Activated gamma-delta T cell treated with Interleukin-2 at 50 U/mL for 16 hours (primary cell): Measurements from ENCODE around the gene IL12RB2.
"Not testable (repeated sequence)": the region's sequence is repeated elsewhere in the genome, so short reads cannot be mapped to it uniquely, and the experiment has no call there.

ENCODE experiments used
- DNase-seq: peaks from one replicate; pipeline ENCODE4 v3.0.0-alpha.2; 2020

Gene IL12RB2

DNA sequence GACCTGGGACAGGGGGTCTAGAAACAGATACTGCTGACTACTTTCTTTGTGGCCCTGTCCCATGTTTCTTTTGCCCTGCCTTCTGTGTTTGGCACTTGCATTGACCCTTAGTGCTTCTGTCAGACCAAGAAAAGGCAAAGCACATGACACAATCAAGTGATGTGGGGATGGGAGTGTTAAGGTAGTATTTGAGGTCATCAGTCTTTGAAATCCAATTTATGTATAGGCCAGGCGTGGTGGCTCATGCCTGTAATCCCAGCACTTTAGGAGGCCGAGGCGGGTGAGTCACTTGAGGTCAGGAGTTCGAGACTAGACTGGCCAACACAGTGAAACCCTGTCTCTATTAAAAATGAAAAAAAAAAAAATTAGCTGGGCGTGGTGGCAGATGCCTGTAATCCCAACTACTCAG lies 96.5 kb downstream of the IL12RB2 start:
- no peak for DNase-seq

DNA sequence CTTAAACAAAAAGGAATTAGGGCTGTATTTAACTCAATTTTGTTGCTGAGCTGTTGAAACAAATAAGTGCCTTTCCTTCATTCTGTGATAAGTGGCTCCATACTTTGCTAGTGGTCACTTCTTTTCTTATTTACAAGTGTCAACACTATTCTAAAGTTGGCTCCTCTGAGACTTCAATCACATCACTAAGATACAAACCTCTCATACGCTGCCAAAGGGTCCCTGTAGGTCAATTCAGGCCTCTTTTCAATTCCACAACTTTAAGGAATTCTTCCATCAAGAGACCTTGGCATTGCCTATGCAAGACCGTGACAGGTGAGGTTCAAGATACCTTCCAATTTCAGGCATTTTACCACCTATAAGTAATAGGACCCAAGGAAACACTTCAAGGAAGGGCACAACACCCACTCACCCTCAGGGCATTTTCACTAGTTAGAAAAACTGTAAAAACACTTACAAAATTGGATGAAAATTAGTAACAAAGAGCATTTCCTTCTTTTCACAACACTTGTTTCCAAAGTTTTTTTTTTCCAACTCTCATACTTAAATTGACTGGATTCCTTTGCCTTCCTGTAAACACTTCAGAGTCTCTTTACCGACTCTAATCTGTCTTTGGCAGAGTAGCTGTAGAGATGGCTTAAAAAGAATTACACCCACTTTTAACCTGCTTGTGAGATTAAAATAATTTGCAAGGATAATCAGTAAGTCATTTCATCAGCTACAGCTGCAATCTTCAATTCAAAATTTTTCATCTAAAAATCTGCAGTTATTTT lies 98.0 kb downstream of the IL12RB2 start:
- no peak for DNase-seq

DNA sequence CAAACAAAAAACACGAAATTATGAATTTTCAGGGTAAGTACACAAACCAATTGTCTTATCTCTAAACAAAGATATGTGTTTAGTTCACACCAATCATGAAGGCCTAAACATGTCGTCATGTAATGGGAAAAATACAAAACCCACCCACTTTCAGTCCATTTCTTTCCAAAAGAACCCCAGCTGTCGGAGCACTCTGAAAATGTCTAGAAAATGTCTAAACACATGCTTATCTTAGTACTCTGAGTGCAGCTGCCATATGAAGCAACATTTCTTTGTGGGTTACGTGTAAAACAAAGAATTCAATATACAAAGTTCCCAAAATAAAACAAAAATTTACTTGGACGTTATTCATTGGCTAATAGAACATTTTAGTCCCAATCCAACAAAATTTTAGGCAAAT lies 99.8 kb downstream of the IL12RB2 start:
- DNase-seq = no peak

DNA sequence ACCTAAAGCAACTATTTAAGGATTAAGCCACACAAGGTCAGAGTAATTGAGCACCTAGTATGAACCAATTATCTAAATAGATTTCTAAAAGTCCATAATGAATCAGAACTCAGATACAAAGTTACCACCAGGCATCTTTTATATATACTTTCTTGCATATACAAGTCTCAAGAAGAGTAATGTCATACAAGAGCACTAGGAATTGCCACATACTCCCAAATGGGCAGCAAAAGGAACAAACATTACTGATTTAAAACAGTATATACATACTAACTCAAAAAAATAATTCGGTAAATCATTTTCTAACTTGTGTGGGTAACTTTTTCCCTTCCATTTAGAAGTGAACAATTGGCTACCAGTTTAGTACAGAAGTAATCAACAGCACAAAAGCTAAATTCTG lies 100.5 kb downstream of the IL12RB2 start:
- no peak for DNase-seq

DNA sequence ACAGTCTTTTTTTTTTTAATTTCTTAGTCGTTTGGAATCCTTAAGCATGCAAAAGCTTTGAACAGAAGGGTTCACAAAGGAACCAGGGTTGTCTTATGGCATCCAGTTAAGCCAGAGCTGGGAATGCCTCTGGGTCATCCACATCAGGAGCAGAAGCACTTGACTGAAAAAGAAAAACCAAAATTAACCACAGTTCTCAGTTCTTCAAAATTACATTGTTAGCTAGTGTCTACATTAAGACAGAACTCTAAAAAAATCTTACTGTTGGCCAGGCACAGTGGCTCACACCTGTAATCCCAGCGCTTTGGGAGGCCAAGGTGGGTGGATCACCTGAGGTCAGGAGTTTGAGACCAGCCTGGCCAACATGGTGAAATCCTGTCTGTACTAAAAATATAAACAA lies 105.4 kb downstream of the IL12RB2 start:
- not testable (repeated sequence) for DNase-seq

DNA sequence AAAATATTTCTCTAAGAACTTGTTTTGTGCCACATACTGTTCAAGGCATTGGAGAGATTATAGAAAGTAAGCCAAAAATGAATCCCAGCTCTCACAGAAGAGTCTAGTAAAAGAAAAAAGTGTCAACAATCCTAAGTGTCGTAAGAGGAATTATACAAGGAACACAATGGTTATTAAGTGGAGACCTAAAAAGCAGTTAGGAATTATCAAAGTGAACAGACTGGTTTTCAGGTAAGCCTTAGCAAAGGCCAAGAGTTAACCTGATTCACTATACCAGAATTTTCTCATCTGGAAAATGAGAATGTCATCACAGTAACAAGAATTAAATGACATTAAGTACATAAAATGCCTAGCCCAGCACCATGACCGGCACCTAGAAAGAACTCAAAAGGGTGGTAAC lies 106.9 kb downstream of the IL12RB2 start:
- no peak for DNase-seq

DNA sequence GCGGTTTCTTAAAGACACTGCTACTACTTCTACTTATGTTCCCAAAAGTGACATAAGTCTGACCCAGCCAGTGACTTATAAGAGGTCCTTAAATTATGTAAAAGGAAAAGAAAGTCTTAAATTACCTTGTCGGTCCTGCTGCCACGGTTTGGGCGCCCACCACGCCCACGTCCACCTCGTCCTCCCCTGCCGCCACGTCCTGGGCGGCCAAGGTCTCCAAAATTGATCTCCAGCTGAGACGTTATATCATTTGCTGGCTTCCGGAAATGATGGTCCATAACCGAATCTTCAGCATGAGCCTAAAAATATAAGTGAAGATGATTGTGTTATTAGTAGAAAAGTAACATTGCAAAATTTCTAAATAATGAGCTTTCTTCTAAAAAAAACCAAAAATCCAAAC lies 107.4 kb downstream of the IL12RB2 start:
- no peak for DNase-seq

DNA sequence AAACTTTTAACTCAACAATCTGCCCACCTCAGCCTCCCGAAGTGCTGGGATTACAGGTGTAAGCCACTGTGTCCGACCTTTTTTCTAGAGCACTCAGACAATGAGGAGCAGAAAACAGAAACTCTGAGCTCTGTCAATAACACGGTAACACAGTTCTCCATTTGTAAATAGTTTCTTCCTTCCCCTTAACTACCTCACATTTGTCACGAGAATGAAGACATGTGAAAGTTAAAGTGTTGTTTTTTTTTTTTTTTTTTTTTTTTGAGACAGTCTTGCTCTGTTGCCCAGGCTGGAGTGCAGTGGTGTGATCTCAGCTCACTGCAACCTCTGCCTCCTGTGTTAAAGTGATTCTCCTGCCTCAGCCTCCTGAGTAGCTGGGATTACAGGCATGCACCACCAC lies 110.1 kb downstream of the IL12RB2 start:
- not testable (repeated sequence) for DNase-seq

DNA sequence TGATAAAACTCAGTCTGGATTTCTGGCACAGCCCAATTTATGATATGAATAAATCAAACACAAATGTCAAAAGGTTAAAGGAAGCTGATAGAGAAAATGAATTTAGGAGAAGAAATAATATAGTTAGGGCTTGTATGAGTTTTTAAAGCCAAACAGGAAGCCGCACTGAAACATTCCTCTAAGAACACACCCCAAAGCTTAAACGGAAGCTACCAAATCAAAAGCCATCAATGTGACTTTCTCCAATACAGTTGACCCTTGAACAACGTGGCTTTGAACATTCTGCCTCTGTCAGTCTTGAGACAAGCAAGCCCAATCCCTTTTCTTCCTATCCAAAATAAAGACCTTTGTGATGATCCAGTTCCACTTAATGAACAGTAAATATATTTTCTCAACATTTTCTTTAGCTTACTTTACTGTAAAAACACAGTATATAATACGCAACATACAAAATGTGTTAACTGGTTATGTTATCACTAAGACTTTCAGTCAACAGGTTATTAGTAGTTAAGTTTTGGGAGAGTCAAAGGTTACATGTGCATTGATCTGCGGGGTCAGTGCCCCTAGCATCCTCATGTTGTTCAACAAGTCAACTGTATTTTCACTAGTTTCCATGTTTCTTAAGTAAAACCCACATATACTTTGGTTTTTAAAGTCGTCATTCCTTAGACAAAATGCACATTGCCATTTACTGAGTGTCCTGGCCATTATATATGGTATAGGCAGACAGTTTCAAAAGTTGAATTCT lies 111.3 kb downstream of the IL12RB2 start:
- DNase-seq = no peak

DNA sequence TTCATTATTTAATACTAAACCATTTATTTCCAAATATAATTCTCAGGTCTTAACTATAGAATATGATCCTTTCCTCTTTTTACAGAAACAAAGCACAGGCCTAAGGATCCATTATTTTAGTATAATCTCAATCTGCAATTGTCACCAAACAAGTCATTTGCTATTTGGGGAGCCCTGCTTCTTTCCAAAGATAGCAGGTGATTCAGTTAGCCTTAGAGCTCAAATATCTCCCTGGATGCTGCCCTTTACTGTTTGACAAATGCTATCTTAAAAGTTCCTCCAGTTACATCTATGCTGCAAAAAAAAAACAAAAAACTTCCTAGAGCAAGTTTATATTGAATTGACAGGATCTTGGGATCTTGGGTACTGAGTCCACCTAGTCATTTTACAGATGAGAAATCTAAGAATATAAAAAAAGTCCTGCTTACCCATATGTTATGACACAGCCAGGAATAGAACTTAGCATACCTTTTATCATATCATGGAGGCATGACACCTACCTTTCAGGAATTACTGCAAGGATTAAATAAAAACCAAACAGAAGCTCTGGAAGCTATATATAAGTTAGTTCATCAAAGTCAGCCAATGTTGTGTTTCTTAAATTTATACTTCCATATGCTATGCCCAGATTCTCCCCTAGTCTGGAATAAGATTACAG lies 113.3 kb downstream of the IL12RB2 start:
- no peak for DNase-seq

DNA sequence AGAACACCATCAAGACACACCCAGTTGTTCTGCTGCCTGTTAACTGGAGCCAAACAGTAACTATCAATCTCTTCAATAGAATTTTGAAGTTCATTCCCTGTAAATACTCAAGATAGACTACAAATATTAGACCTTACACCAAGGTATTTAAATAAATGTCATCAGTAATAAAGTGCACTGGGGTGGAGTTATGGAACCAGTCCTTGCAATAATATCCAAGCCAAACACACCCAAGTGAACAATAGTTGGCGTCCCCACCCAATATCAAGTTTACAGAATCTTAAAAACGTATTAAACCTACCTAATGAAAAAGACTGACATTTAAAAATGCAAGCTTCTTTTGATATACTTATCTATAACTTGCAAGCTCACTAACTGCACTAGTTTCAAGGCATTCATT lies 119.8 kb downstream of the IL12RB2 start:
- DNase-seq = no peak

DNA sequence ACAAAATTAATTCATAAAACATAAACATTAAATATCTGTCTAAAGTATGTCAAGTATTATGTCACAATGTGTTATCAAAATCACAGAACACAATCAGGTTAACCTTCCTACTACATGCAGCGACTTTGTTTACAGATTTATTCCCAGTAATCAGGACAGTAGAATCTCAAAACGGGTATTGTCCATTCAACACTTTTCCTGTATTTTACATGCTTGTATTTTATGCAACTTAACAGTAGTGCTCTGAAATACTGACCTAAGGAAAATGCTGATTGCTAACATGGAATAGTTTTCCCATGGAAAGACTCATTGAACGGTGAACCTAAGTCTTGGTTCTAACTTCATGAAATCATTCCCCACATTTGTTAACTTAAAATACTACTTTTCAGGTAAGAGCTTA lies 120.3 kb downstream of the IL12RB2 start:
- DNase-seq = no peak

DNA sequence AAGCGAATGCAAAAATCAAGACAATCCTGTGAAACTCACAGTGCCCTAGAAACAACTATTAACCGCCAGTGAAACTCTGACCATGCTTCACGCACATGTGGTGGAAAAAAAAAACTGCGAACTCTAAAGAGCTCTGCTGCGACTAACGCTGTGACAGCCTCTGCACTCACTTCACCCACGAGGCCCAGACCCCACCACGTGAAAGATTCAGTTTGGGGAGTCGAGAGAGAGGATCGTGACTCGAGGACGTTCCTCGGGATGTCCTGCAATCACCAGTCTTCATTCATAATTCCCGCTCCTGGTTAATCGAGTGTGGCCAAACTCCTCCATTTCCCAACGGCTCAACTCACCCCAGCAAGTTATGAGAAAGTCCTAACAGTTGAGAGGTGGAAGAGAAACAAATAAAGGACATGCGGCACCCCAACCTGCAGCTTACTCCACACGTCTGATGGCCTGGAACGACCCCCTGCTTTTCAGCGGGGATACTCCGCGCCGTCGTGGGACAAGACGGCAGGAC lies 121.4 kb downstream of the IL12RB2 start:
- peak; percentile 10 for DNase-seq

DNA sequence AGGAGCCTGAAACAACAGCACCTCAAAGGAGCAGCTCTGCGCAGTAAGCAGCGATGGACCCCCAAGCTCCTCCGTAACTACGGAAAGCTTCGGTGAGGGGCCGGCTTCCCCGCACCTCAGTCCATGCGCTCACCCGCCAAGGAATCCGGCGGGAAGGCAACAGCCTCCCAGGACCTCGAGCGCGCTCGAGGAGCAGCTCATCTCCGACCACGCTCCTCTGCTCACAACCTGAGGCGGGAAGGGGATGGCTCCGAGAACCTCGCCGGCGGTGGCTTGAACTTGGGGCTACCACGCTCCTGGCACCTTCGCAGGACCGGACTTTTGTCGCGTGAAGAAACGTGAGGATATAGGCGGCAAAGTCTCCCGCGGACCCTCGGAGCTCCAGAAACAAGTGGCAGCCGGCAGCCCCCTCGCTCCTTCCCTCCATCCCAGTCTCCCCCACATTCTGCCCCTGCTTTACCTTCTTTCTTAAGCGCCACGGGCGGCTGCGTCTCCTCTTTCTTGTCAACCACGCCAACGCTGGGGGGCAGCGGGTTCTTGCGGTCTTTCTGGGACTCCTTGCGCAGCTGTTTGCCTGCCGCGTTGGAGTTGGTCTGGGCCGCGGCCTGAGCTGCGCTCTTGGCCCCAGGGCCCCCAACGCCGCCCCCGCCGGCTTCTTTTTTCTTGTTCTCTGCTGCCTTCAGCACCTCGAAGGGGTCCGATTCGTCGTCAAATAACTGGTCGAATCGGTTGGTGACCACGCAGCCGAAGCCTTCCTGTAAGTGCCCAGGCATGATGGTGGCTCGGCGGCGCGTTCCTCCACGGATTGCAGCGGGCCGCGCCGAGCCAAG lies 122.1 kb downstream of the IL12RB2 start:
- peak; percentile 21 for DNase-seq

DNA sequence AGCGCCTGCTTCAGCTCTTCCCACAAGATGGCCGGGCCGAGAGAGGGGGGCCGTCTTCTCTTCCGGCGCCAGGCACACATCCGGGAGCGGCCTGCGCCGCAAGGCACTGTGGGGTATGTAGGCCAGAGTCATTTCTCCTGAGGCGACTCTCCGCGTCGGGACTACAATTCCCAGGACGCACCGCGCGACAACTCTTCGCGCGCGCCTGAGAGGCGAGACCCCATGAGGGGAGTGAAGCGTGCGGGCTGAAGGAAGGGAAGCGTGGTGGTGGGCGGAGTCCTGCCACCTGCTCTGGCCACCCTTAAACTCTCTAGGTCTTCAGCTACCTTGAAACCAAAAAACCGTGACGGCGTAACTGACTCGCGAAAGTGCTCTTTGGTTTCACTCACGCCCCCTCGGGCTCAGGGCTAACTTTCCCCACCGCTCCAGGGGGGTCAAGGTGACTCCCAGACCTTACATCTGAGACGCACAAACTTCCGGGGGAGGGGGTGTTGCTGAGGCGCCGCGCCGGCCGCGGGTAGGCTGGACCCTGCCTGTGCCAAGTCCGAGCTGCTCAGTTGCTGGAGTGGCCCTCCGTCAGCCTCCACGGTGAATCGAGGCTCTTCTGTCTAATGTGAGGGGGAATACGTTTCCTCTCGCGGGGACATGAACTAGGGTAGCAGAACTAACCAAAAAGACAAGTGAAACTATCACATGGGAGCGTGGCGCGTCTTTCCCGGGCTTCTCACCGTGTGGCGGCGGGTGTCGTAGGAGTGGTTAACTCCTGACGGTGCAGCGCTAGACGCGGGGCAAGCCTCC lies 122.9 kb downstream of the IL12RB2 start, which contains the start of gene SERBP1:
Gene SERBP1 (minus strand): TSS at position 45 of the 798 bp plus-strand sequence. CDS start 102 bp downstream, outside the sequence.
- DNase-seq = peak; percentile 93

DNA sequence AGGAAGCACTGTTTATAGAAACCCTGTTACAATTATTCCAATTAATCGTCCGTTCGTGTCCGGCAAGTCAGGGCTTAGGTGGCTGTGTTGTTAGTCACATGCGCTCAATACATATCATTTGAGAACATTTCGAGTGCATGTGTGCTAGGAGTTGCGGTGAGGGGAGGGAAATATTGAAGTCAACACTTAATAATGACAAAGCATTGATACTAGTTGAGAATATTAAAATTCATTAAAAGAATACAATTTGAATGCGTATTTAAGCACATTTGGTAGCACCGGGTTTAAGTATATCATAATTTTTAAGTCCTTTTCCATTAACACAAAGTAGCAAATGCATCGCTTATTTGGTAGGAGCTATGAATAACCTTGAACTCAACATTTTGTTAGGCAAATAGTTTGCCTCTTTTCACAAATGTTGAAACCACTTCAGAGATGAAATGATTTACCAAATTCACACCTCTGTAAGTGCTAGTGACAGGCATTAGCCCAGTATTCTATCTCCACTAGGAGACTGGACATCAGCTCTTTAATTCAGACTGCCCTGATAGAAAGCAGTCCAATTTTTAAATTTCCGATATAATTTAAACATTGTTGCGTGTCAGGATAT lies 123.6 kb downstream of the IL12RB2 start:
- DNase-seq = no peak

DNA sequence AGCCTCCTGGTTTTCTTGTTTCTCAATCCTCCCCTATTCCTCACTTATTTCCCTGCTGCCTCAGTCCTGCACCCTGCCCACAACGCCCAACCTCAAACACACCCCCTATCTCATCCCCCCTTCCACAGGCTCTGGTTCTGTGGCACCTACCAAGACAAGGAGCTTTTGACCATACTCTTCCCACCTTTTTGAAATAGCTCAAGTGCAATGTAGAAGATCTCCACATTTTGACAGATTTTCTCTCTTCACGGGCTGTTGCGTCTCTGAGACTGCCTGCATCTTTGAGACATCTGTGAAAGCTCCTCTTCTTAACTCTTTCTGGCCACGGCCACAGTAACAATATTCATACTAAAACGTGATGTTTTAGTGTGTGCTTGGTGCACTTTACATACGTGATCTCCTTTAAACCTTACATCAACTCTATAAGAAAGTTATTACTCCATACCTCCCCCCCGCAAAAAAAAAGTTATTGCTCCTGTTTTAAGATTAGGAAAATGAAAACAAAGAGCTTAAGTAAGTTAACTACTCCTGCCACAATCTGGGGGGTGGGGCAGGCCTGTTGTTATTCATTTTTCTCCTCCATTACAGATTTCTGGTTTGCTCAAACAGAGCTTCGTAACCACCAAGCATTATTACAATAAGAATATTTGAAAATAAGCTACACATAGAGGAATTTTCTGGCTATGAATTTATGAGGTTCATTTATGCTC lies 124.4 kb downstream of the IL12RB2 start:
- no peak for DNase-seq

DNA sequence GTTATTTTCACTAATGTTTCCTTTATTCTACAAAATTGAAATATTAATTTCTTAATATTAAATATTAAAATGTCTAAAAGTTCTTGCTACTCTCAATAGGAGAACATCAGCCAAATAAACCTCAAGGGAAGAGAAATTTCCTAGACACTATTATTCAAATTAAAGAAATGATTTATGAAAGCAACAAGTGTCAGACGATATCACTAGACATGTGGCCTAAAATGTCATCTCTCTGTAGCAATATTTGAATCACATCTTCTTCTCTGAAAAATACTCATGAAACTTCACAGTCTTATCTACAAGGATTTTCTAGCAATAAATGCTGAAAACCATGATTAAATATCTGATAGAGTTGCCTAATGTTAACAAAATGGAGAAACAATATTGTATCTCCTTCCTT lies 125.1 kb downstream of the IL12RB2 start:
- no peak for DNase-seq

DNA sequence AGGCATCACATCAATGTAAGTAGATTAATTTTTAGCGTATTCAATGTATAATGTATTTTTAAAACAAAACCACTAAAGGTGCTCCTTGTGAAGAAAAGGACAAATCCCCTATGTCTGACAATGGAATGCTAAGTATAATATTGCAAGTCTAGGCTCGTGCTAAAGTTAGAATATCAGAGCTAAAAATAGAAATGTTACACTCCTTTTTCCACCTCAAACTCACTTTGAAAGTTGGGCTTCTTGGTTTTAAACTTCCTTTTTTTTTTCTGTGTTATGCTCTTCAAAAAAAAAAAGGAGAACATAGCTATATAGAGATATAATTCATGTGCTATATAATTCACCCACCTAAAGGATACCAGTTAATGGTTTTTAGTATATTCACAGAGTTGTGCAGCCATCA lies 126.2 kb downstream of the IL12RB2 start:
- no peak for DNase-seq

DNA sequence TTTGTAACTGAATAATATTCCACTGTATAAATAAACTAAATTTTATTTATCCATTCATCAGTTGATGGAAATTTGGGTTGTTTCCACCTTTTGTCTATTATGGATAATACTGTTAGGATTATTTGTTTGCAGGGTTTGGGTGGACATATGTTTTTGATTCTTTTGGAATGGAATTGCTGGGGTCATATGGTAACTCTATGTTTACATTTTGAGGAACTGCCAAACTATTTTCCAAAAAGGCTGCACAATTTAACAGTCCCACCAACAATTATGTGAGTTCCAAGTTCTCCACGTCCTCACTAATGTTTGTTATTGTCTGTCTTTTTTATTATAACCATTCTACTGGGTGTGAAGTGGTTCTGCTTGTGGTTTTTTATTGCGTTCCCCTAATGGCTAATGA lies 126.8 kb downstream of the IL12RB2 start:
- DNase-seq = no peak
